Stimulated activated naive CD4-positive, alpha-beta T cell (primary cell): ENCODE measurements around the gene NEUROG1.

Source experiments
- DNase-seq, 6 experiments: peaks; one replicate each; lab custom pipeline; 2025; lab: John Stamatoyannopoulos, UW

The NEUROG1 gene, protein sequence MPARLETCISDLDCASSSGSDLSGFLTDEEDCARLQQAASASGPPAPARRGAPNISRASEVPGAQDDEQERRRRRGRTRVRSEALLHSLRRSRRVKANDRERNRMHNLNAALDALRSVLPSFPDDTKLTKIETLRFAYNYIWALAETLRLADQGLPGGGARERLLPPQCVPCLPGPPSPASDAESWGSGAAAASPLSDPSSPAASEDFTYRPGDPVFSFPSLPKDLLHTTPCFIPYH

DNA sequence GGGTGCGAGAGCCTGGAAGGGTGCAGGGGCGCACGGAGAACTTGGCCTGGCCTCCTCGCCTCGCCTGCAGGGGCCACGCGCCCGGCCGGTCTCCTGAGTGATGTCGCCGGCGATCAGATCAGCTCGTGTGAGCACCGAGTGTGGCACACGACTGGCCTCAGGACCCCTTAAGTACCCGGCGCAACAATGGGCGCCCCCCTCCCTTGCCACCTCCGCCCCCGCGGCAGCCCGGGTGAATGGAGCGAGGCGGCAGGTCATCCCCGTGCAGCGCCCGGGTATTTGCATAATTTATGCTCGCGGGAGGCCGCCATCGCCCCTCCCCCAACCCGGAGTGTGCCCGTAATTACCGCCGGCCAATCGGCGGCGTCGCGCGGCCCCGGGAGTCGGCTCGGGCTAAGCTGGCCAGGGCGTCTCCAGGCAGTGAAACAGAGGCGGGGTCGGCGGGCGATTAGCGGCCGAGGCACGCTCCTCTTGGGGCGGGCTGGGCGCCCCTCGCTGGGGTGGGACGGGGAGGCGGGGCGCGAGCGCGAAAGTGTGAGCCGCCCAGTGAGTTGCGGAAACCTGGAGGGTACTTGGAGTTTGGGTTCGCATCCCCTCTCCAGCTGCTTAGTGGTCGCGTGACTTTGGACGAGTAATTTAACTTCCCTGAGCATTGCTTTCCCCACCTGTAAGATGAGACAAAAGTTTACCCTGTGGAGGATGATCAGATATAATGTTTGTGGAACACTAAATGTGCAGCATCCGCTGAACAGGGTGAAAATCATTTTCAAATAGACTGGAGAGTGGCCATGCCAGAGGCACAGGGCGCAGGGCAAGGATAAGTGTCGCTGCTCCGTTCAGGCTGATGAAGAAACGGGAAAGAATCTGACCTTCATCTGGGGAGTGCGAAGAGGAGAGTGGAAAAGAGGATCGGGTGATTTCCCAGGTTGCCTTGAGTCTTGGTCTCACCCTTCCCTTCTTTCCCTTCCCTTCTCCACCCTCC, at the start of gene NEUROG1:
TSS of gene NEUROG1 (minus strand) at position 145 of the 982 bp plus-strand sequence. CDS start 274 bp downstream, outside the sequence.
- DNase-seq: no peak

DNA sequence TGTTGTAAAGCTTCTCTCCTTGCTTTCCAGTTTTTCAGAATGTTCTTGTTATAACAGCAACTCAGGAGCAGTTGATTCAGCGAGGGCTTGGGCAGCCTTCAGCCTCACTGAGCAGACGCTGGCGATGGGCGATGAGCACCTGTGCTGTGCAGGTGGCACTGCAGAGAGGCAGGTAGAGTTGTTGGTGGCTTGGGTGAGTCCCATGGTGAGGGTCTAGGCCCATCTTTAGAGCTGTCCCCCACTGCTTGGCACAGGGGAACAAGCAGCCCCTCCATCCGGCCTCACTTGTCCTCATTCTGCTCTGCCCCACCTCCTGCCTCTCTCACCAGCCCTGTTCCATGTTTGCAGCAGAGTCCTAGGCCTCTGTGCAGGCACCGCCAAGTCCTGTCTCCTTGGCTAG, 49.2 kb upstream of the NEUROG1 start:
- DNase-seq: no peak

DNA sequence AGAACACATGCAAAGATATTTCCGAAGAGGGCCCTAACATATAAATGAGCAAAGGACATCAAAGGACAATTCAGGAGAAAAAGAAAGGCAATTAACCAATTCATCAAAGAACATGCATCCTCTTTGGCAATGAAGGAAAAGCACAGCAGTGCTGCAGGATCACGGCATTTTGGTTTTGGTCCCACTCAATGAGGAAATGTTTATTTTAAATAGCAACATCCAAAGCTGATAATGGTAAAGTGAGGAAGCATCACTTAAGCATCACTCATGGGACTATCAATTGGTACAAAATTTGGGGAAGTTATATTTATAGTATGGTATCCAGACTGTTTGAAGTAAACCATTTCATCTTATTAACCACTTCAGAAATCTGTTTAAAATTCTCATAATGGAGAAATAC, 48.5 kb upstream of the NEUROG1 start:
- no peak for DNase-seq

DNA sequence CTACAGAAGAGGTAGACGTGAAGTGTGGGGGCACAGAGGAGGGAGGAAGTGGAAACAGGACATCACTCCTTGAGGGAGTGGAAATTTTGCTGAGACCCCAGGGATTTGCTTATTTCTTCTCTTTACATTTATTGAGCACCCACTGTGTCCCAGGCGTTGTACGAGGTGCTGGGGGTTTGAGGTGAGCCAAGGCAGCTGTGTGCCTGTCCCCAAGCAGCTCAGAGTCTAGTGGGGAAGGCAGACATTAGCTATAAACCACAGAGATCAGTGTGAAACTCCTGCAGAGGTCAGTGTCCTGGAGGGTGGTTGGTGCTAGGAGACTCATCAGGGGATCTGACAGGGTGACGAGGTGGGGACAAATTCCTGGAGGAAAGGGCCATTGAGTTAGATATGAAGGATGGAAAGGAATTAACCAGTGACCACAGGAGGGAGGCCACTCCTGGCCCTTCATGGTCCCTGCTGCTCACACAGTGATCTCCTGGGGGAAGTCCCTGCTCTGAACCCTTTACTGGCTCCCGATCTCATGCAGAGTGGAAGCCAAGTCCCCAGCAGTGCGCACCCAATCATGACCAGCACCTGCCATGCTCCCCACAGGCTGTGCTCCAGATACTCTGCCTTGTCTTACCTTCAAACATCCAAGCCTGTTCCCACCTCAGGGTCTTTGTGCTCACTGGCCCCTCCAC, 46.5 kb upstream of the NEUROG1 start:
- no peak for DNase-seq

DNA sequence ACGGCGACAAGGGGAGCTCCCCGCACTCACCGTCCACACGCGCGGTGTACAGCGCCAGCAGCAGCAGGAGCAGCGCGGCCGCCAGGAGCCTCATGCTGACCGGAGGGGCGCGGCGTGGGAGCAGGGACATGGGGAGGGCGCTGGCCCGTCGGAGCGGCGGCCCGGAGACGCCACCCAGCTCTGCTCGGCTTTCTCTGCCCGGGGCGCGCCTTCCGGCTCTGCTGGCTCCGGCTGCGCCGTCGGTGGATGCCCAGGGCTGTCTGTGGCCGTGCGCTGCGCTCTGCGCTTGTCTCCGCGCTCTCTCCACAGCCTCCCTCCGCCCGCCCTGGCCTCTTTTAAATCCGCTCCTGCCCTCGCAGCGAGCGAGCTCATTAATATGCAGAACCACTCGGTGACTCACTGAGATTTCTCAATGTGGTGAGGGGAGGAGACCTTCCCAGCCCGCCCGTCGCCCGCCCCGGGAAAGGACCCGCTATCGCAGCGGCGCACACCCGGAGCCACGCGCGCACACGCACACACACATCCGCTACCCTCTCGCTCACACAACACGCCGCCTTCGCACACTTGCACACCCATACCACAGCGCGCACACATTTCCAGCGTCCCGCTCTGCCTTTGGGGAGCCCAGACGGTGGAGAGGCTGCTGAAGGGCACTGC, 43.0 kb upstream of the NEUROG1 start, which contains the start of gene CXCL14:
TSS of gene CXCL14 (minus strand) at position 307 of the 657 bp plus-strand sequence. CDS start at position 94, 213 bp downstream.
- DNase-seq: no peak

DNA sequence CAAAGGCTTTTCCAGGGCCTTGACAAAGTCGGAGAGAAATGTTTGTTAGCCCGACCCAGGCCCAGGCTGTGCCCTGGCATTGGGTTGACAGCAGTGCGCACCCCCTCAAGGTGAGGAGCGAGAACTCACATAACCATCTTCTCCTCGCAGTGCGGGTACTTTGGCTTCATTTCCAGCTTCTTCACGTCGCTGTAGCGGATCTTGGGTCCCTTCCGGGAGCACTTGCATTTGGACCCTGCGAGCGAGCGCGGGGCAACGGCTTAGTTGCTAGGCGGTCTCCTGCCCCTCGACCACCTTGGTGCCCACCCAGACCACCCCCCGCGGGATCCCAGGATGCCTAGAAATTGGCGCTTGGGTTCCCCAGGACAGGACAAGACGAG, 42.5 kb upstream of the NEUROG1 start:
- no peak for DNase-seq

DNA sequence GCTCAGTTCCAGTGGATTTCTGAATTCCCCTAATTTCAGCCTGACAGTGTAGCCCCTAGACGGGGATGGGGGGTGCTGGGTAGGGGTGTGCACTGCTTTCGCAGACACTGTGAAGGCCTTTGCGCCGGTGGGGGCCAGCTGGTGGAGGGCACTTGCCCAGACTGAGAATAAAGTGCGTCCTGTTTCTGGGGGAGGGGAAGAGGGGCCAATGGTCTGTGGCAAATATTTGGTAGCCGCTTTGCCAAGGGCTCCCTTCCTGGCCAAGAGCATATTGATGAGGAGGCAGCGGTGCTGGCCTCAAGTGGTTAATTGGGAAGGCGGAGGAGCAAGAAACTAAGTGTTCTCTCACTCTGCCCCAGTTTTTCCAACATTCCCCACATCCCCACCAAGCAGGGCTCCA, 41.7 kb upstream of the NEUROG1 start:
- no peak for DNase-seq

DNA sequence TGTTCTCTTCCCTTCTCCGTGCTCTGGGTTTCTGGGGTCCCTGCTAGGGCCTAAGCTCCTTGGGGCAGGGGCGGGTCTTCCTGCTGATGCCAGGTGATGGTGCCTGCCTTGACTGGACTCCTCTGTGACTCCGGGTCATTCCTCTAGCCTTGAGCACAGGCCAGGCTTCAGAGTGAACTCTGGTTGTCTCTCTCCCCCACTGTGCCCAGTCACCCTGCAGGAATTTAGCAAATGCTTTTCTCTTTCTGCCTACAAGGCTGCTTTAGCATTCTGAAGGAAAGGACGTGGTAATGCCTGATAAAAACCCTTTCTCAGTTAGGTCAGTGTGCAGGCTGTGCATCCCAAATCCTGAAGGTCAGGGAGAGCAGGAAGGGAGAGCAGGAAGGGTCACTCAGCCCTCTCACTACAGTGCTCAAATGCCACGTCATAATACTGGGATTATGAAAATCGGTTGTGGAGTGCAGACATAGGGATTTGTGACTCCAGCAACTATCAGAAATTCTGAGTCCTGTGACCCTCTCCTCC, 40.4 kb upstream of the NEUROG1 start:
- no peak for DNase-seq

DNA sequence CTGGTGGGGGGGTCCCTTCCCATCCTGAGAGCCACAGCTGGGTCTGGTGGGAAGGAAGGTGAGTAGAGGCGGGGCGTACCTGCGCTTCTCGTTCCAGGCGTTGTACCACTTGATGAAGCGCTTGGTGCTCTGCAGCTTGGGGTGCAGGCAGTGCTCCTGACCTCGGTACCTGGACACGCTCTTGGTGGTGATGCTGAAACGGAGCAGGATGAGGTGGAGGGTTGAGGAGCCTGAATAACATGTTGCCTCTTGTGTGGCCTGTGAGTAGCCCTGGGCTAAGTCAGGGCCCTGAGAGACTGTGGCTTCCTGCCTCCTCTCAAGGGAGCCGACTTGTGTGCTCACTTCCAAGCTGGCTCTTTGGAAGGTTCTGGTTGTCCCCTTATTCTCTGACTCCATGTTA, 38.7 kb upstream of the NEUROG1 start:
- no peak for DNase-seq

DNA sequence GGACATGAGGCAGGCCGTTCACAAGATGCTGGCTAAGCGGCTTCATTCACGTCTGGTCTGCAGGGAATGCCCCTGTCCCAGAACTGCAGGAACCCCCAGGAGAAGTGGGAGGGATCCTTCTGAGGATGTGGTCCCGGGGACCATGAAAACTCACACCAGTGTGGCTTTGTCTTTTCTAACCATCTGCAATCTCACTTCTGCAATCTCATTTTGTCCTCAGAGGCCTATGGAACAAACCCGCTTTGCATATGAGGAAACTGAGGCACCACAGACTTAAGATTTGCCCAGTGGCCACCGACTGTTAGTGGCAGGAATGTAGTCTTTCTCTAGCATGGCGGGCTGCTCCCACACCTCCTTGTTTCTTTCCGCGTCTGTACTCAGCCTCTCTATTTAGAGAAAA, 36.1 kb upstream of the NEUROG1 start:
- DNase-seq: no peak

DNA sequence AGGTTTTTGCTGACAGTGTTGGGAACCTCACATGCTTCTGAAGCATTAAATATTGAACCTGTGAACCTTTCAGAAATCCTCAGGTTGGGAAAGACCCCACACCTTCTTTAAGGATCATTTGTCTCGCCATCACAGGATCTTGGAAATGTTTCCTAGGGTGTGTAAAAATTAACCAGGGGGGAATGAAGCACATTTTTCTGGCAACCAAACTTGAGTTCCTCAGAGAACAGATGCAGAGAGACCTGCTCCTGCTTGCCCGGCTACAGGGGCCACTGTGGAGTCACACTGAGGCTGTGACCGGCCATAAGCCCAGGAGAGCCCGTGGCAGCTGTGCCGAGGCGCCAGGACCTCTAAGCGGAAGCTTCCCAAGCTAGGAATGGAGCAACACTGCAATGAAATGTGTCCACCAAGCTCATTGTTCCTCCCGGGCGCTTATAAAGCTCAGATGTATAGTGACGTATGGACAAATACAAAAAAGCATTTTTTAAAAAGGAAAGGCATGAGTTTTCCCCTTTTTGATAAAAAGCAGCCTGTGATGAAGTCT, 35.4 kb upstream of the NEUROG1 start:
- no peak for DNase-seq

DNA sequence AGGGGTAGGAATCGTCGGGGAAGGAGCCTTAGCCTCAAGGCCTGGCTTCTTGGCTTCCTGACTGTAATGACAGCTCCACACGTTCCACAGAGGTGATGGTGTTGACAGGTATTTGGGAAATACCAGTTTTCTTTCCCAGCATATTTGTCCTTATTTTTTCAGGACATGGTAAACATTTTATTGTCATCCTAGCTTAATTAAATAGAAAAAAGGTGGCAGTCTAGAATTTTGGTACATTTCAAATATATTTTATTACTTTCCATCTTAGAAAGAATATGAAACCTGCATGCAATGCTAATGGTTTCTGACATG, 34.6 kb upstream of the NEUROG1 start:
- no peak for DNase-seq

DNA sequence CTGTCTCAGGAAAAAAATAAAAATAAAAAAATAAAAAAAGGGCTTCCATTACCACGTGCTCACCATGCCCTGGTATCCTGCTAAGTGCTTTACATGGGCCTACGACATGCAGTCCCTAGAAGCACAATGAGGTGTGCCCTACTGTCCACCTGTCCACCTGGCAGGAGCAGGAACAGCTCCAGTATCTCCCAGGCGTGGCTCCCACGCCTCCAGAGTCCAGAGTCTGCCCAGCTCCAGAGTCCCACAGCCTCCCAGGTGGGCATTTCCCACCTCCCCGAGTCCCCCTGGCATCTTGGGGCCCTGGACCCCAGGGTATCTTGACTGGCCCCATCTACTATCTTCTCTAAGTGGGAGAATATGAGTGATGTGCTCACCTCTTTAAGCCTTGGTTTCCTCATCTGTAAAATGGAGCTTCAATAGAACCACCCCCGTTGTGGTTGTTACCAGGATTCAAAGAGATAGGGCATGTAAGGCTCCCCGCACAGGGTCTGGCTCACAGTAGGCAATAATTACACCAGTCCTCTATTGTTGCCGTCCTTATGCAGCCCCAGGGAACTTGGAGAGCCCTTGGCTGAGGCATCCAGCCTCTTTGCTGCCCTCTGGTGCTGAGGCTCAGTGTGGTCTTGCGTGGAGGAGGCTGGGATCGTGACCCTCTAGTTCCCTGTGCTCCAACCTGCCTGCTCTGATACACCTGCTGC, 34.1 kb upstream of the NEUROG1 start:
- DNase-seq: no peak

DNA sequence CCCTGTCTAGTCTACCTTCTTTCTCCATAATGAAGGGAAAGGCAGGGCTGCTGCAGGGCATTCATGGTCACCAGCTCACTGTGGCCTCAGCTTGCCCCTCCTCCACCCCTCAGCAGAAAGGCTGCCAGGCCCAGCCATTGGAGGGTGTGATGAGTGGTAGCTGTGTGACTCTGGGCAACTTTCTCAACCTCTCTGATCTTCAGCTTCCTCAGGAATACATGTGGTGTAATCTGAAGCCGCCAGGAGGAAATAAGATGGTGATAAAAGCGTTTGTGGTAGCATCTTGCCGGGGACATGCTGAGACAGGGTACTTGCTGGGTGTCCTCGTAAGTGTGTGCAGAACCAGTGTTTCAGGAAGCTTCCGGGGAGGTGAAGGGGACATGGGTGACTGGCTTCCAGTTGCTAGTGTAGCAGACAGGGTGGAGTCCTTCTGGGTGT, 33.2 kb upstream of the NEUROG1 start:
- DNase-seq: no peak

DNA sequence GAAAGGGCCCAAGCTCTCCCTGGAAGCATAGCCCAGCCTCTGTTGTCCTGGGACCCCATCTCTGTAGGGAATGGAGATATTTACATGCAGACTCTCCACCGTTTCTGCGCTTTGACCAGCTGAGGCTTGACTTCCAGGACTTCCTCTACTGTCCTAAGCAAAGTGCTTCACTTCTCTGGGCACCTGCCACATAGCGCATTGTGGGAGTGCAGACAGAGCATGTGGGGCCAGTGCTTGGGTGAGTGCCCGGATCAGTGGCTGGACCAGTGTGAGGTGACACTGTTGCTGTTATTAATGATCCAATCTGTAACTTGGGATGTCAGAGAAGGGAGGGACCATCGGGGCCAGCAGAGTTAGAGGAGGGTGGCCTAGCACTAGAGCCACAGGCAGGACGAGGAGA, 32.5 kb upstream of the NEUROG1 start:
- no peak for DNase-seq

DNA sequence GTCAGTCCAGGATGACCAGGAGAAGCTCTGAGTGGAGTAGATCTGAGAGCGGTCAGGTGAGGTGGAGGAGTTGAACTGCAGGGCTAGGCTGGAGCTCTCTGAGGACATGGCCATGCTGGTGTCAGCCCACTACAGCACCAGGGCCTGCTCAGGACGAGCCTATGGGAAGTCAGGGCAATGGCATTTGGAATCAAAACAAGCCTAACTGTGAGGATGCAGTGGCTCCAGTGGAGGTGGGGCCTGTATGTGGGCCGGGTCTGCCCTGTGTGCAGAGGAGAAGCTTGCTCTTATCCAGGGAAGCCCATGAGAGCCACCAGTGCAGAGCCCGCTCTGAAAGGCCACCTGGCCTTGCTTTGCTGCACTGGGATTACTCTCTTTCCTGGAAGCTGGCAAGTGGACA, 31.9 kb upstream of the NEUROG1 start:
- DNase-seq: no peak

DNA sequence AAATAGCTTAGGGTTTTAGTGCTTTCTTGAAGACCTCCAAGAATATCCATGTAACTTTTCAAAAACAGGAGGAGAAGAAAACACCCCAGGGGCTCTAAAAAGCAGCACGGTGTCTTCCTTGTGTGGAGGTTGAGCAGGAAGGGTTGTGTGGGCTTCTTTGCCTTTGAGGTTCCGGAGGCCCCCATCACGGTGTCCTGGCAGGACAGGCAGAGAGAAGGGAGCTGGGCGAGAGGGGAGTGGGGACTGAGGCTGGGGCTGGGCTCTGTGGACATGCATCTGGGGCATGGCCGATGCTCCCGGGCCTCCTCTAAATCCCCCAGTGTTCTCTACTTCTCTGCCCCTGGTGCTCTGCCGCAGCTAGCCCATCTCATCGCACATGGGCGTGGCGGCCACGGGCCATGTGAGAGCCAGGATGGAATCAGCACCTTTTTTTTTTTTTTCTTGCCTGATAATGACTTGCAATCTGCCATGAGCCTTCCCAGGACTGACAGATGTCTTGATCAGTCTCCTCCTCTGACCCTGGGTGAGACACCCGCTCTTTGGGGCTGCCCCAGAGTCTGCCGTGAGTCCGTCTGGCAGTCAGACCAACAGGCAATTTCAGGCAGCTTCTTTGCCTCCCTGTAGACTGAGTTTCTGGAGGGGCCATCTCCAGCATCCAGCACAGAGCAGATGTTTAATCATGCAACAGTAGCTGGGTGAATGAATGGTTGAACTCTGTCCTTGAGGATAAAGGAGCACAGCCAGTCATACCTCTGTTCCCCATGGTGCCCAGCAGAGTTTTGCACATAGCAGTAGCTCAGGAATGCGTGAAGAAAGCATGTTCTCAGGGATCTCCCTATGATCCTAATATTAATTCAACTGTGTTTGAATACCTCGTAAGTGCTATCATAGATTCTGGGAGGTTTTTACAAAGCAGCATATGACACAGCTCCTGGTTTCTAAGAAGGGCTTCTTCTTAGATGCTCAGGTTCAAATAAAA, 30.9 kb upstream of the NEUROG1 start:
- DNase-seq: no peak

DNA sequence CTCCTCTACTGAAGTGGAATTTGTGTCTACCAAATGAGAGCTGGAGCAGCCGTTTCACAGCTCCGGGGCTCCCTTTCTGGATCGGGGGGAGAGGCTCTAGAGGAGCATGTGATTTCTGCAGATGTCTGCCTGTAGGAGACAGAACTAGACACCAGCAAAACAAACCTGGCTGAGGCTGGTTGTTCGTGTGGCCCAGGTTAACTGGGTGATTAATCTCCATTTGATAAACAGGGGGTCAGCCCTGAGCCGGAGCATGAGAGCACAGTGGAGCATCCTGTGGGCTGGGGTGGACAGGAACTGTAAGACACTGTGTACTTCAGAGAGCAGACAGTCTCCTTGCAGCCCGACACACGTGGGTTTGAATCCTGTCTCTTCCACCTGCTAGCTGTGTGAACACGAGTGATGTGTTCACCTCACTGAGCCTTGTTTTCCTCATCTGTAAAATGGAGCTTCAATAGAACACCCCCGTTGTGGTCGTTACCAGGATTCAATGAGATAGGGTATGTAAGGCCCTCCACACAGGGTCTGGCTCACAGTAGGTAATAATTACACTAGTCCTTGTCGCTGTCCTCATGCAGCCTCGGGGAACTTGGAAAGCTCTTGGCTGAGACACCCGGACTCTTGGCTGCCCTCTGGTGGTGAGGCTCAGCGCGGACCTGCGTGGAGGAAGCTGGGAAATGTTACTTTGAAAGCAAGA, 30.1 kb upstream of the NEUROG1 start:
- peak; percentile 7 to 51 (median 21) for DNase-seq

DNA sequence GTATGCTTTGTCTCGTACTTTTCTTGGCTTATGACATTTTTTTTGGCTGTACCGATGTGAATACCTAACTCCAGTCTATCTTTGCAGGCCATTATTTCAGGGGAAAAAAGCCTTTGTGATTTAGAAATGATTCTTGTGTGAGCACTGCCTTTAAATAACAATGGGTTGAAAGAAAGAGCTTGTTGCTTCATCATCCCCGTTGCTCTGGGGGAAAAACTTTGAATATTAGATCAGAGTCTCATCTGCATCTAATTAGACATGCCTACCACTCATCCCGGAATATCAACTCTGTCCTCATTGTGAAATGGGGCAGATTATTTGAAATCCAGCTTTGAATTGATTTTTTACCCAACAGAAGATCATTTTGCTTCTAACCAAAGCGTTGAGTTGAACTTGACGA, 29.5 kb upstream of the NEUROG1 start:
- no peak for DNase-seq
